HepG2 (cell line): Measurements from ENCODE around the gene PLK3. TPM values are rescaled to one million over a fixed set of nuclear protein-coding genes. Genes with fewer than 3 reads are reported as not detected.
A peak's percentile ranks its signal among the peaks of the same experiment; 100 is the strongest.

ENCODE experiments used
- DR1 ChIP-seq: sonication (generic); formaldehyde crosslinking; IDR thresholded peaks from 2 replicates; pipeline ENCODE4 v1.8.0; 2021; ENCODE audit warnings: mild to moderate bottlenecking, missing genetic modification reagents, inconsistent platforms
- FIP1L1 ChIP-seq: fragments of 200-400 bp; formaldehyde crosslinking; IDR thresholded peaks from 2 replicates; pipeline ENCODE4 v1.6.1; 2018; ENCODE audit warnings: low read depth, mild to moderate bottlenecking, low read length, moderate library complexity, borderline replicate concordance; ENCODE audit not compliant: insufficient read depth
- FOXK2 ChIP-seq: fragments of 450-650 bp; IDR thresholded peaks from 2 replicates; pipeline ENCODE4 v1.6.1; 2016
- GABPB1 ChIP-seq: IDR thresholded peaks from 2 replicates; pipeline ENCODE4 v1.6.1; 2016; ENCODE audit warnings: mild to moderate bottlenecking, missing genetic modification reagents, moderate library complexity, missing compliant biosample characterization
- GMEB1 ChIP-seq: sonication (generic); formaldehyde crosslinking; IDR thresholded peaks from 2 replicates; pipeline ENCODE4 v1.5.1; 2020; ENCODE audit warnings: missing genetic modification reagents, mild to moderate bottlenecking, borderline replicate concordance
- HIC2 ChIP-seq: sonication (generic); formaldehyde crosslinking; IDR thresholded peaks from 2 replicates; pipeline ENCODE4 v1.9.0; 2022; ENCODE audit warnings: low read depth, missing genetic modification reagents
- HNF4A ChIP-seq: sonication (generic); formaldehyde crosslinking; IDR thresholded peaks from 2 replicates; pipeline ENCODE4 v1.4.0; 2020; ENCODE audit warnings: missing genetic modification reagents
- KLF13 ChIP-seq: sonication (generic); formaldehyde crosslinking; IDR thresholded peaks from 2 replicates; pipeline ENCODE4 v1.4.0; 2020; ENCODE audit warnings: mild to moderate bottlenecking, missing genetic modification reagents
- PAX8 ChIP-seq: sonication (generic); formaldehyde crosslinking; IDR thresholded peaks from 2 replicates; pipeline ENCODE4 v1.8.0; 2022; ENCODE audit warnings: mild to moderate bottlenecking, missing genetic modification reagents, borderline replicate concordance
- RAD51 ChIP-seq: fragments of 450-650 bp; IDR thresholded peaks from 2 replicates; pipeline ENCODE4 v1.6.1; 2016; ENCODE audit warnings: borderline replicate concordance
- SP2 ChIP-seq: sonication (generic); formaldehyde crosslinking; IDR thresholded peaks from 2 replicates; pipeline ENCODE4 v1.5.1; 2020; ENCODE audit warnings: mild to moderate bottlenecking, missing genetic modification reagents
- SRF ChIP-seq: IDR thresholded peaks from 2 replicates; pipeline ENCODE4 v1.6.1; 2011; ENCODE audit warnings: mild to moderate bottlenecking, low read depth, low read length, moderate library complexity
- TAF1 ChIP-seq: sonication (generic); formaldehyde crosslinking; IDR thresholded peaks from 2 replicates; pipeline ENCODE4 v1.4.0; 2020; ENCODE audit warnings: missing genetic modification reagents
- THAP7 ChIP-seq: sonication (generic); formaldehyde crosslinking; IDR thresholded peaks from 2 replicates; pipeline ENCODE4 v1.8.1; 2023; ENCODE audit warnings: mild to moderate bottlenecking, missing genetic modification reagents
- ZBTB21 ChIP-seq: sonication (generic); formaldehyde crosslinking; IDR thresholded peaks from 2 replicates; pipeline ENCODE4 v1.4.0; 2020; ENCODE audit warnings: missing genetic modification reagents
- ZFP90 ChIP-seq: sonication (generic); formaldehyde crosslinking; IDR thresholded peaks from 2 replicates; pipeline ENCODE4 v1.8.0; 2022; ENCODE audit warnings: missing genetic modification reagents, mild to moderate bottlenecking, inconsistent platforms, borderline replicate concordance
- ZMYM2 ChIP-seq: sonication (generic); formaldehyde crosslinking; IDR thresholded peaks from 2 replicates; pipeline ENCODE4 v1.8.0; 2022; ENCODE audit warnings: mild to moderate bottlenecking, missing genetic modification reagents
- ZNF260 ChIP-seq: sonication (generic); formaldehyde crosslinking; IDR thresholded peaks from 2 replicates; pipeline ENCODE4 v1.4.0; 2020; ENCODE audit warnings: missing genetic modification reagents, low read depth, mild to moderate bottlenecking, borderline replicate concordance
- ZNF317 ChIP-seq: sonication (generic); formaldehyde crosslinking; IDR thresholded peaks from 2 replicates; pipeline ENCODE4 v1.5.0; 2020; ENCODE audit warnings: mild to moderate bottlenecking, missing genetic modification reagents
- ZNF556 ChIP-seq: sonication (generic); formaldehyde crosslinking; IDR thresholded peaks from 2 replicates; pipeline ENCODE4 v1.4.0; 2020; ENCODE audit warnings: mild to moderate bottlenecking, missing genetic modification reagents, borderline replicate concordance
- ZNF615 ChIP-seq: sonication (generic); formaldehyde crosslinking; IDR thresholded peaks from 2 replicates; pipeline ENCODE4 v1.5.0; 2020; ENCODE audit warnings: mild to moderate bottlenecking, missing genetic modification reagents, borderline replicate concordance
- ZNF724P ChIP-seq: sonication (generic); formaldehyde crosslinking; IDR thresholded peaks from 2 replicates; pipeline ENCODE4 v1.8.0; 2022; ENCODE audit warnings: missing genetic modification reagents, borderline replicate concordance
- ZNF740 ChIP-seq: sonication (generic); formaldehyde crosslinking; IDR thresholded peaks from 2 replicates; pipeline ENCODE4 v1.4.0; 2020; ENCODE audit warnings: missing genetic modification reagents
- polyA plus RNA-seq, 8 experiments: library from polyadenylated mRNA; depleted of rRNA in 3 of 8; stranded (reverse) in 7 of 8; unstranded in 1 of 8; fragments of >200 nt; fragmentation: Illumina TruSeq in 4 of 8; extraction: Trizol in 4 of 8; gene quantifications; 2 replicates each; pipeline versions ENCODE4 v1.2.1 to v1.2.3, GENCODE V29; 2011 to 2016; ENCODE audit warnings: low read depth in 4 of 8, missing spikeins in 1 of 8, mixed read lengths in 1 of 8; ENCODE audit not compliant: insufficient read depth in 1 of 8
- total RNA-seq, 5 experiments: library from RNA; depleted of rRNA; stranded (reverse); fragments of >200 nt; fragmentation: Illumina TruSeq; extraction: Trizol; gene quantifications; 2 replicates each; pipeline ENCODE4 v1.2.3, GENCODE V29; 2016; ENCODE audit warnings: low read depth in 1 of 5
- TF ChIP-seq, protein P1 (sequence below): IDR thresholded peaks from 2 replicates; pipeline ENCODE4 v1.6.1; 2016; ENCODE audit warnings: missing compliant biosample characterization, missing genetic modification reagents, borderline replicate concordance

PLK3 gene
- total and polyA plus RNA-seq, 2 of the 13 experiments (the other 11 are each of a cell fraction or from before 2014, with no cell fraction given), result 9.8 to 16.9 TPM

DNA sequence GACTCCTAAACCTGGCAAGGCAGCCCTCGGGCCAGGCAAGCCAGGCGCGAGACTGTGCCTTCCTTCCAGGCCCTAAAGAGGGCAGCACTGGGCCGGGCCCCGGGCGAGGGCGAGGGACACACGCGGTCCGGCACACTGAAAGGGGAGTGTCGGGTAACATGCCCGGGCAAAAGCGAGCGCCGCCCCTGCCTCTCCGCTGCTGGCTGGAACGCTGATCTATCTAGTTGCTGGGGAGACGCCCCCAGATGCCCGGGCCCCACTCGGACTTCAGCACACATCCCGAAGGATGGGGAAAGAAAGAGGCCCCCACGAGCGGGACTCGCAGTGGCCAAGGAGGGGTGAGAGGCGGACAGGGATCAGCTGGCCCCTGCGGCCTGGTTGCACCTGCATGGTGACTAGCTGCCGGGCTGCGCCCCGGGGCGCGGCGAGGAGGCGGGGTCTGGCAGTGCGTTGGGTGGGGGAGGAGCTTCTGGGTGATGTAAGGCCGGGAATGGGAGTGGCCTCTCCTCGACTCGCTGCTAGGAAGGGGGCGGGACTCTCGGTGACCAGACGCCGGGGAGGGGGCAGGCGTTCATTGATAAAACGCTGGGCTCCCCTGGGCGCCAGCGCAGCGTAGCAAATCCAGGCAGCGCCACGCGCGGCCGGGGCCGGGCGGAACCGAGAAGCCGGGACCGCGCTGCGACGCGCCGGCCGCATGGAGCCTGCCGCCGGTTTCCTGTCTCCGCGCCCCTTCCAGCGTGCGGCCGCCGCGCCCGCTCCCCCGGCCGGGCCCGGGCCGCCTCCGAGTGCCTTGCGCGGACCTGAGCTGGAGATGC lies at the start of gene PLK3 (continued):
- TF ChIP-seq GMEB1 (peak; percentile 68; the same call in 1 of the 2 replicates), ZBTB21 (CRISPR knock-in tag) (no peak), ZNF724P (CRISPR knock-in tag) (peak; percentile 25; the same call in 1 of the 2 replicates), KLF13 (CRISPR knock-in tag) (no peak), ZNF317 (CRISPR knock-in tag) (peak; percentile 72; the same call in 1 of the 2 replicates), HIC2 (CRISPR knock-in tag) (peak; percentile 78; the same call in 1 of the 2 replicates), THAP7 (CRISPR knock-in tag) (0 out of 2 replicates have a peak, but pooled peaks have one; percentile 20), ZMYM2 (CRISPR knock-in tag) (no peak), SRF (0 out of 2 replicates have a peak, but pooled peaks have one; percentile 5), FIP1L1 (no peak), RAD51 (no peak), DR1 (peak; percentile 93), FOXK2 (peak; percentile 30; the same call in 1 of the 2 replicates), TAF1 (CRISPR knock-in tag) (peak; percentile 85; the same call in 1 of the 2 replicates), PAX8 (CRISPR knock-in tag) (peak; percentile 96), ZNF615 (CRISPR knock-in tag) (peak; percentile 78; the same call in 1 of the 2 replicates), HNF4A (CRISPR knock-in tag) (peak; percentile 25; the same call in 1 of the 2 replicates), ZFP90 (CRISPR knock-in tag) (0 out of 2 replicates have a peak, but pooled peaks have one; percentile 56), SP2 (CRISPR knock-in tag) (peak; percentile 47; the same call in 1 of the 2 replicates), ZNF260 (no peak), GABPB1 (peak; percentile 70; the same call in 1 of the 2 replicates), ZNF740 (CRISPR knock-in tag) (no peak), ZNF556 (CRISPR knock-in tag) (peak; percentile 79)
- TF ChIP-seq, protein P1, sequence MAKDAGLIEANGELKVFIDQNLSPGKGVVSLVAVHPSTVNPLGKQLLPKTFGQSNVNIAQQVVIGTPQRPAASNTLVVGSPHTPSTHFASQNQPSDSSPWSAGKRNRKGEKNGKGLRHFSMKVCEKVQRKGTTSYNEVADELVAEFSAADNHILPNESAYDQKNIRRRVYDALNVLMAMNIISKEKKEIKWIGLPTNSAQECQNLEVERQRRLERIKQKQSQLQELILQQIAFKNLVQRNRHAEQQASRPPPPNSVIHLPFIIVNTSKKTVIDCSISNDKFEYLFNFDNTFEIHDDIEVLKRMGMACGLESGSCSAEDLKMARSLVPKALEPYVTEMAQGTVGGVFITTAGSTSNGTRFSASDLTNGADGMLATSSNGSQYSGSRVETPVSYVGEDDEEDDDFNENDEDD (CRISPR knock-in tag), result peak; percentile 91
